Stimulated activated CD4-positive, alpha-beta T cell treated with anti-CD3 and anti-CD28 coated beads, Interleukin-1b, Interleukin-23, amount 100 ng/mL, for 1 hour (primary cell): ENCODE measurements around the gene OSBPL7.

Experiments used
- DNase-seq, 2 donors: peaks; one replicate each; pipeline ENCODE4 v3.0.0-alpha.2; 2020; ENCODE audit warnings: low read depth in 2 of 2

OSBPL7 gene

GRCh38 chr17:47848198-47848513 is 26.6 kb upstream of the OSBPL7 start:
- no peak for DNase-seq

- DNase-seq, result no peak
These were observed 26.0 kb upstream of the OSBPL7 start for GRCh38 chr17:47847341-47848197.

- DNase-seq, result no peak
These were observed 25.2 kb upstream of the OSBPL7 start for GRCh38 chr17:47846716-47847340.

GRCh38 chr17:47845716-47846075 is 24.1 kb upstream of the OSBPL7 start:
- no peak for DNase-seq

- DNase-seq, result no peak
These were observed 23.5 kb upstream of the OSBPL7 start for GRCh38 chr17:47844814-47845715.

GRCh38 chr17:47844227-47844626 is 22.6 kb upstream of the OSBPL7 start:
- no peak for DNase-seq

- no peak for DNase-seq
These were observed 21.8 kb upstream of the OSBPL7 start for GRCh38 chr17:47843391-47843730.

- no peak for DNase-seq
These were observed 20.1 kb upstream of the OSBPL7 start for GRCh38 chr17:47841488-47842291.

GRCh38 chr17:47840742-47841487 is 19.3 kb upstream of the OSBPL7 start, which contains the start of gene SCRN2:
SCRN2 (minus strand) TSS chr17:47841273; CDS start chr17:47840843, 430 bp downstream.
- peak; percentile 62 to 82 for DNase-seq

GRCh38 chr17:47840001-47840741 is 18.6 kb upstream of the OSBPL7 start:
- DNase-seq, result no peak

- no peak for DNase-seq
These were observed 17.5 kb upstream of the OSBPL7 start for GRCh38 chr17:47839071-47839470.

GRCh38 chr17:47838636-47839035 is 17.0 kb upstream of the OSBPL7 start:
- DNase-seq, result no peak

GRCh38 chr17:47837401-47838039 is 15.9 kb upstream of the OSBPL7 start:
- no peak for DNase-seq

- no peak for DNase-seq
These were observed 15.0 kb upstream of the OSBPL7 start for GRCh38 chr17:47836601-47837000.

GRCh38 chr17:47834756-47835155 is 13.2 kb upstream of the OSBPL7 start:
- no peak for DNase-seq

- no peak for DNase-seq
These were observed 10.3 kb upstream of the OSBPL7 start for GRCh38 chr17:47831934-47832327.

GRCh38 chr17:47831003-47831933 is 9.7 kb upstream of the OSBPL7 start, which contains the start of the genes LRRC46 and MRPL10:
LRRC46 (plus strand) TSS chr17:47831670; CDS start chr17:47831990, 320 bp downstream.
MRPL10 (minus strand) TSS chr17:47831541; CDS start chr17:47831511, 30 bp downstream.
- DNase-seq, result peak; percentile 74 to 89

- no peak for DNase-seq
These were observed 8.9 kb upstream of the OSBPL7 start for GRCh38 chr17:47830396-47831002.
